NCI-H2171 (cell line): ENCODE results near the gene C4orf50.
A peak's percentile ranks its signal among the peaks of the same experiment; 100 is the strongest.

Experiments used
- DNase-seq: peaks from one replicate; lab custom pipeline; 2025; lab: John Stamatoyannopoulos, UW

C4orf50 gene

DNA sequence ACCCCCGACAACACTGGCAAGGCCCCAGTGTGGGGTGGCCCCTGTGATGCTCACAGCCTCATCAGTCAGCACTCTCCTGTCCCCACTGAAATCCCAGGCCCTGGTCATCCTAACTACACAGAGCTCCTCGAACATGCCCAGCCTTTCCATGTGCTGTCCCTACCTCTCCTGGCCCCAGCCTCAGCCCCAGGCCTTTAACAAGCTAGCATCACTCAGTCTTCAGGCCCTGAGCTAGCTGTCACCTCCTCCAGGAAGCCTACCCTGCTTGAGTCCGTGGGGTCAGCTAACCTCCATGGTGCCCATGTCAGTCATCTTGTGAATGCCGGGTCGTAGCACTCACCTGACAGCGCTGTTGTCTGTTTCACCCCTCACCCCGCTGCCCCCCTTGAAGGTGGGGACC is 25.6 kb upstream of the C4orf50 start:
- DNase-seq = no peak

DNA sequence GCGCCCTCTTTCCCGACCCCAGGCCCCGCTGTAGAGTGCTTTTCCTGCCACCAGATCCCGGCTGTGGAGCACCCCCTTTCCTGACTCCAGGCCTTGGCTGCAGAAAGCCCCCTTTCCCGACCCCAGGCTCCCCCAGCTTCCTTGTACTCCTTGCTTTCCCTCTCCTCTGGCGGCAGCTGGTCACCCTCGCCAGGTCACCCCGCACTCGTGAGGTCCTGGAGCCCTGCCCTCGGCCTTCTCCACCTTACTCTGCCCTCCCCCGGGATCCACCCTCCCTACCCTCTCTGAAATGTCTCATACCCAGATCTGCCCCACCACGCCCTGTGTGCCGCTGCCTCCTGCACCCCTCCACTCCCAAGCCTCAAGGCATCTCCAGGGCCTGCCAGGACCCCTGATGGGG is 25.0 kb upstream of the C4orf50 start:
- DNase-seq = no peak

DNA sequence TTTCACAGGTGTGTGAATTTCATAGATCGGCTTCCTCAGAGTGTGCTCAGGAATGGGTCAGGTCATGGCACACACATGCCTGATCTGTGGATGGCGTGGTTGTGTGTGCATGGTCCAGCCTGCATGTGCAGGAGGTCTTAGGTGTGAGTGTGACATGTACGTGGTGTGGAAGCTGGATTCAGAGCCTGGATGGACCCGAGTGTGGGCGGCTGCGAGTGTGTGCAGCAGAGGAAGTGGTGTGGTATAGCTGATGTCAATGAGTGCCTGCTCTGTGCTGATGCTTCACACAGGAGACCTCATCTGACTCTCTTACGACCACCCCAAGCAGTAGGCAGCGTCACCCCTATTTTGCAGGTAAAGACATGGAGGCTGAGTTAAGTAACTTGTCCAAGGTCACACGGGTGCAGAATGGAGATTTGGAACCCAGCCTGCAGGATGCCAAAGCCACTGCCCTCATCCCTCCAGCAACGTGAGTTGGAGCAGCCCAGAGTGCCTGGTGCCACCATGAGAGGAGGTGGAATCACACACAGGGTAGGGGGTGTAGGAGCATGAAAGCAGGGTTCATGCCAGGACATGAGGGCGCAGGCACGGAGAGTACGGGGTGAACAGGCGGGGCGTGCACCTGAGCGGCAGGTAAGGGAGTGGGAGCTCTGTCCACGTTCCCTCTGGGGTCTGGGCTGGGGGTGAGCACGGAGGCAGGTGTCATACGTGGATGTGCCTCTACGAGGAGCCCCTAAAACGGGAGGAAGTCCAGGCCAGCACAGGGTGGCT is 24.2 kb upstream of the C4orf50 start:
- DNase-seq = no peak

DNA sequence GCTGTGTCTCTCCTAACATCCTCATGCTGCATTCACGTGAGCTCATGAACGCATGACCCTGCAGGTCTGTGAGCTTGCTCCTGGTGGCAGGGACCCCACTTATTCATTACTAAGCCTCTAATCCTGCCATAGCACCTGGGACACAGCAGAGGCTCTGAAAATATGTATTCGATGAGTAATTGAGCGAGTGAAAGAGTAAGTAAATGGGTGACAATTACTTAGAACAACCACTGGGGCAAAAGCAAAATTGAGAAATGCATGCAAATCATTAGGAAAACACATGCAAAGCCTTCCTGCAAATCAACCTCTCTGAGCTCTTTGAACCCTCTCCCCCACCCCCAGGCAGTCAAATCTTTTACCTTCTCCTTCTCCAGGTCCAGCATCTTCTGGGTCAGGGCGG is 23.6 kb upstream of the C4orf50 start:
- DNase-seq = no peak

DNA sequence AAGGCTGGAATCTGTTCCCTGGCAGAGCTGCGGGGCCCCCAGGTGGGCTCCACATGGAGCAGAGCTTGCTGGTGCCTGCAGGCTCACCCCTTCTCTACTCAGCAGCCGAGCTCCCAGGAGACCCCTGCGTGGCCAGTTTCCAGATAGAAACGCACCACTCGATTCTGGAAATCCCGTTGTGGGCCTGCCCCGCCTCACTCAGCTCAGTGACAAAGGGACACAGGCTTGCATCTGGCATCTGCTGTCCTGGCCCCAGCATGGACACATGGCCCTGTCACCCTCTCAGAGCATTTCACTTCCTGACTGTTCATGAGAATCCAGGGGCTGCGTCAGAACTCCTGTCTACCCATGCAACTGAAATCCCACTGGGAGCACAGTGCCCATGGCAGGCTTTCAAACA is 20.5 kb upstream of the C4orf50 start:
- DNase-seq = no peak

DNA sequence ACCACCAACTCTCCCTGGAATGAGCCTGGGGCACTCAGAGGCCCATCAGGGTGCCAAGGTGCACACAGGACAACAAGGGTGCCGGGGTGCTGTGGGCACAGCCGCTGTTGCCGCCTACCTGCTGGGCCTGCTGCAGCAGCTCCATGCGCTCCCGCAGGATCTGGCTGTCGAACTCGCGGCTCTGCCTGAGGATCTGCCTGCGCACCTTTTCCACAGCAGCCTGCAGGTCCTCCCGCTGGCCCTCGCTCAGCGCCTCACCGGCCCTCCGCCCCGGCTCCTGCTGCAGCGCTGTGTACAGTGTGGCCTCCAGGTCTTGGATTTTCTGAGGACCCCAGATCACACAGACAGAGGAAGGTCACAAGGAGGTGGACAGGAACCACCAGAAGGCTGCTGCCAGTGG is 17.6 kb upstream of the C4orf50 start:
- no peak for DNase-seq

DNA sequence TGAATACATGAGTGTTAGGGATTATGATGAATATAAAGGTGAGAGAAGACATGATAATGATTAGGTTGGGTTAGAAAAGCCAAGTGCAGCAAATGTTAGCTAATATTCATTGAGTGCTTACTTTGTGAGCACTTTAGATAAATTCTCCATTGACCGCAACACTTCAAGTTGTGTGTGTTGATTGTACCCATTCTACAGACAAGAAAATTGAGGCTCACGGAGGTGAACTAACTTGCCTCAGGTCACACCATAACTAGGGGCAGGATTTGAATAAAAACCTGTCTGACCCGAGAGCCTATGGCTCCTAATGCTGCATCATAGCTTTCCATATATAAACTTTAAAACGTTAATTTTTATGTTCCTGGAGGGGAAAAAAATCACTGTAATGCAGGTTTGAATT is 15.2 kb upstream of the C4orf50 start:
- DNase-seq = no peak

DNA sequence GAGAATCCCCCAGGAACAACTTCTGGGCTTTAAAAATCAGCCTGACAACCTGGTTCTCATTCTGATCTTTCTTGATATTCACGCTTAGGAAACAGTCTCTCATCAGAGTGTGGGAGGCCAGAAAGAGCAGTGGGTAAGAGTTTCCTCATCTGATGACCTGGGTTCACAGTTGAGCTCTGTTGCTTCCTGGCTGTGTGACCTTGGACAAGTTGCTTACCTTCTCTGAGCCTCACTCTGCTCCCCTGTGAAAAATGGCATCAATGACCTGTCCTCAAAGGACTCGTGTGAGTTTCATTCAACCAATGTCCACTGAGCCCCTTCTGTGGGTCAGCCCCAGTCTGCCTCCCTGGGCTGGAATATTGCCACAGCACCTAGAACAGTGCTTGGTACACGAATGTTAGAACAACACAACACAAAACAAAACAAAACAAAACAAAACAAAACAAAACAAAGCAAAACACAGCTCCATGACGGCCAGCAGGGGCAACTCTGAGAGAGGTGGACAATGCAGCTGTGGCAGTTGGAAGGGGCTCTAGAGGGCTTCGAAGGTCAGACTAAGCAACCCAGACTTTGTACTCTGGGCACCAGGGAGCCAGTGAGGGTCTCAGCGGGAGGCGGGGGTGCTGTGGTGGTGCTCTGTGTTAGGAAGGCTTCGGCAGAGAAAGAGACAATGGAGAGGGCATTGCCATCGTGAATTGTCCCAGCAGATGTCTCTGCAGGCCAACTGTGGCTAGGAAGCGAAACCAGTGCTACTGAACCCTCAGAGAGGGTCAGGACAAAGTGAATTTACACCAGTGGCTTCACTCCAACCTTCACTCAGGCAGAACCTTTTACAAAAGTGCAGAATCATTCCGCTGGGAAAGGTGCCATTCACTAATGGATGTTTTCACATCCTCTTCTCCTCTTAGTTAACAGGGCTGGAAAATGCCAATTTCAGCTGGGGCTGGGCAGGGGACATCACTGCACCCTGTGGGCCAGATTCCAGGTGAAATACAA is 14.3 kb upstream of the C4orf50 start:
- DNase-seq = no peak

DNA sequence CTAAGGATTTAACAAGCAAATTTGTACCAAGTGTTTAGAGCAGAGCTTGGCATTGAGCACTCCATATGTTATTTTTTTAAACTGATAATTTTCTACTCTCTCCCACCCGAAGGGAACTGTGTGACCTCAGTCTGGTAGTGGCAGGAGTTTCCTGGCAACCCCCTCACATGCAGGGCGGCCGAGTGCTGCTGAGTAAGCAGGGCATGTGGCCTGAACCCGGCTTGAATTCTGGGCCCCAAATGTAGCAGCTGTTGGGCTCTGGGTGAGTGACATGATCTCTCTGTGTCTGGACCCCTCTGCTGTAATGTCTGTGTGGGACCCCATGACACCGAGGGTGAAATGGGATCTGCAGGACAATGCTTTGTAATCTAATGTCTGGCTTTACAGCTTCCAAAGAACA is 13.6 kb upstream of the C4orf50 start:
- DNase-seq = no peak

DNA sequence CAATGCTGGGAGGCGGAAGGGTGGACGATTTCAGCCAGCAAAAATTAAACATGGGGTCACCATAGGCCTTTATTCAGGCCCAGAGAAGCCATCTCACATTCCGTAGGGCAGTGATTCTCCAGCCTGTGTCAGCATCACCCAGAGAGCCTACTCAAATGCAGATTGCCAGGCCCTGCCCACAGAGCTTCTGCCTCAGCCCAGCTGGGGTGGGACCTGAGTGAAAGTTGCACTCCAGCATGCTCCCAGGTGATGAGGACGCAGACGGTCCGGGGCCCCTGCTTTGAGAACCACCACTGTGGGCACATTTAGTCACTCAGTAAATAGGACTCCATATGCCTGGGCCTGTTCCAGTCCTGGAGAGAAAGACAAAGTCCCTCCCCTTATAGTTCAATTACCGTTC is 12.4 kb upstream of the C4orf50 start:
- no peak for DNase-seq

DNA sequence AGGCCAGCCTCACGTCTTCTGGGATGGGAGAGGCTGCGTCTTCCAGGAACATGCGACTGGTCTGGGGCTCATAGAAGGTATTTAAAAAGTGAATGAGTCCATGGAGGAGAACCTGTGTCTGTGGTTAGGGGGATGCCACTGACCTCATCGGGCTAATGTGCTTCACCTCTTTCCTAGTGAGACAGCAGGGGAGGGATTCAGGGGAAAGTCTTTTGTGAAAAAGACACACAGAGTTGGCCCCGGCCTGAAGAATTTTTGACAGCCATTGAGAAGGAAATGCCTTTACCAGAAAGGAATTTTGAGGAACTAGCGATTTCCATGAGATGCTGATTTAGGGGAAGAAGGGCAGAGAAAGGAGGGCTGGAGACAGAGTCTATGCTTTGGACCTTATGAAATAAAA is 11.0 kb upstream of the C4orf50 start:
- DNase-seq = no peak

DNA sequence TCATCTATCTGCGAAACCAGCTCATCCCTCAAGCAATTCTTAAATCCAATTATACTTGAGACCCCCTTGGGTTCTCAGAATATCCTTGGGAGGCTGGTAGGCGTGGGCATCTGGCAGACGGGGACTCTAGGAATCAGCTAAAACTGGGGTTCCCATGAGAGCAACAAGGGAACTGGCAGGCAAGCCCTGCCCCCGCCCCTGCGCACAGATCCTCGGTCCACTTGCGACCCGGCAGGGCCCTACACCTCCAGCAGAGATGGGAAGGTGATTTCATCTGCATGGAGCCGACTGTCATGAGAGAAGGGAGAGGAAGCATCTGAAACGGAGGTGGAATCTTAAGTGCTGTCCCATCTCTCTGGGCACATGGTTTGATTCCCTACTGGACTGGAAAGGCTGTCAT is 9.9 kb upstream of the C4orf50 start:
- DNase-seq = no peak

DNA sequence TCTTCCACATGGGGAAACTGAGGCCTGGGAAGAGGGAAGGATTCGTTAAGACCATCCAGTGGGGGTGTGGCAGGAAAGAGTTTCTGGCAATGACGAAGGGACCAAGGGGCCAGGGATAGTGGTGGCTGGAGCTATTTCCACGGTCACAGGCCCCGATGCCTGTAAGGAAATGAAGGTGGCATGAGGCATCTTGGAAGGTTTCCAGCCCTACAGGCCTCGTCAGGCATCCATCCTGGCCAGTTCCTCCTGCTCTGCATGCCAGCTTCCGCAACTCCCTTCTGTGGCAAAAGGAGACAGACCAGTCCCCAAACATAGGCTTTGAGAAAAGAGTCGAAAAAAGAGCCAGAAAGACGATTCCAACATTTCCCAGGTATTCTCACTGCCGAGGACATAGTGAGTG is 9.2 kb upstream of the C4orf50 start:
- no peak for DNase-seq

DNA sequence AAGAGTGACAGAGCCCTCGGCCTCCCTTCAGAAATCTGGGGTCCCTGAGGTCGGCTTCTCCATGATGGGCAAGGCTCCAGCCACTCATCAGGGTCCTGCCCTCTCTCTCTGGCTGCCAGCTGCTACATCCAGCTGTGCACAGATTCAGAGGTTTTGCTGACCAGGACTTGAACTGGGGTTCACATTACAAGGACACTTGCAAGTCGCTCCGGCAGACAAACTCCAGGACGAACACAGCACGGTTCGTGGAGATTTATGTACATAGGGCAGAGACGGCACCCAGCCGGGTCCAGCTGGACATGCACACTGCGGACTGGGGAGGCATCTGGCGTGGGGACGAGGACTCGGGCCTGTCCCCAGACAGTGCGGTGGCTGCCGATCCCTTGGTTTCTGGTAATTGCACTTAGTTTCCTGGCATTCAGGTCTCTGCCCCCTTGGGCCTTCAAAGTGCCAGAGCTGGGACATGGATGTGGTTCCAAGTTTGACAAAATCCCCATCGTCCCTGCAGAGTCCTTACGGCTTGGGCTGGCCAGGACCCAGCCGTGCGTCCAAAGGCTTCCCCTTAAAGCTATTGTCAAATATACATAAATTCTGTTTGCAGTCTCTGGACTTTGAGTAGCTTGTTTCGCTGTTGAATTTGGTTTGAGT is 6.2 kb upstream of the C4orf50 start:
- DNase-seq = no peak

DNA sequence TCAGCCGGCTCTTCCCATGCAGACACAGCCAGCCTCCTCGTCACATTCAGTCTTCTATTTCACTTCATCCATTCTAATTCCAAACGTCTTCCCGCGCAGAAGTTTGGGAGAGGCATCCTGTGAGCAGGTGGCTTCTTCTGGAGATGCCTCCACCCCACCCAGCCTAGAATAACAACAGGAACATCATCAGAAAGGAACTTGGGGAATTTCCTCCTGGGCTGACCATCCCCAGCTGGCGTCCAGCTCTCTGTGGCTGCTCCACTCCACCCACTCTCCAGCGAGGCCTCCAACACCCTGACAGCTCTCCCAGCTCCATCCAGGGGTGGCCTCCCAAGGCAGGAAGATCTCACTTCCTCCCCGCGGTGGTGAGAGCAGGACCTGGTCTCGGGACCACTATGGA is 5.5 kb upstream of the C4orf50 start:
- DNase-seq = no peak

DNA sequence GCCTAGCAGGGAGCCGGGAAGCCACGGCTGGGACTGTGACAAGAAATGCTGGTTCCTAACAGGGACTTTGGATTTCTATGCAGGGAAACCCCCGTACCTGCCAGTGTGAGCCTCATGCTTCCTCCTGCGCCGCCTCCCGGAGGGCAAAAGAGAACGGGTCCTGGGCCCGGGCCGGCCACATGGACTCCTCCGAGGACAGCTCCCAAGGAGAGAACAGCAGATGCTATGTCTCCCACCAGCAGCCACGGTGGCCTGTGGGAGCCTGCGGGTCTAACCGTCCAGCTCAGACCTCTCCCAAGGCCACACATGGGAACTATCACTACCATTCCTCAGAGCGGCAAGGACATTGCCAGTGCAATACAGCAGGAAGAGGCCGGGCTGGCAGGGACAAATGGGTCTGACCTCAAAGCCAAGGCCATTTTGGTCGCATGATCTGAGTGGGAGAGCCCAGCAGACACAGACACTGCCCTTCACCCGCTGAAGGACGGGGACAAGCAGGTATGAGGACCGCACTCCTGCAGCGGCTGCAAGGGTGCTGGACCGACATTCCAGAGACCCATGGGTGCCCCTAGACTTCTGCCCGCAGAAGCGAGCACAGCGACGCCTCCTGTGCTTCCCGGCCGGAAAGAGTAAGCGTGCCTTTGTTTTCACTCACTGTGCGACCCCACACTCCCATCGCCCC is 4.5 kb upstream of the C4orf50 start:
- no peak for DNase-seq

DNA sequence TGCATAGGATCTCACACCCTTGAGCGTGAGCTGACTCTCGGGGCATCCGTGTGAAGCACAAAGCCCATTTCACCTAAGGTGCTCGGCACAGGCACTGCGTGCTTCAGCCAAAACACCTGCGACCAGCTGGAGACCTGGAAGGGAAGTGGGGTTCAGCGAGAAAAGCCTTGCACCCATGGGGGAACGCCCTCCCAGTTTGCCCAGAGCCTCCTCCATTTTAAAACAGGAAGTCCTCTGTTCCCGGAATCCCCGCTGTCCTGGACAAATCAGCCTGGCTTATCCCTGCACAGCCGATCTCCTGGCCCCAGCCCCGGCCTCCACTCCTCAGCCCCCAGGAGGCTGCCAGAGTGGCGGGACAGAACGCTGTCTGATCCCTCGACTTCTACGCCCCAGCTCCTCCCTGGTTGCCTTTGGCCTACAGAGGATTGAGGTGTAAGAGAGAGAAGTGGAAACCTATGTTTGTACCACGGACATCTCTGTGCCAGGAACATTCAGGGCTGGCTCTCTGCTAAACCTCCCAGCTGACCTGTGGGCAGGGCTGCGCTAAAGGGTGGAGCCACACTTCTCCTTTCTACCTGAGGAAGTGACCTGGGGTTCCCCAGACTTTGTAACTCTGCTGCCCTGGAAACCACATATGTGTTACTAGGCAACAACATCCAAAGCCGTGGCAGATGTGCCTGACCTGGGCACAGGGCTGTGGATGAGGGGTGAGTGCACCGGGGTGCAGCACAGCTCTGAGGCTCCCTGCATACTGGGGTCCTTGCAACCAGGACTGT is 3.8 kb upstream of the C4orf50 start:
- no peak for DNase-seq

DNA sequence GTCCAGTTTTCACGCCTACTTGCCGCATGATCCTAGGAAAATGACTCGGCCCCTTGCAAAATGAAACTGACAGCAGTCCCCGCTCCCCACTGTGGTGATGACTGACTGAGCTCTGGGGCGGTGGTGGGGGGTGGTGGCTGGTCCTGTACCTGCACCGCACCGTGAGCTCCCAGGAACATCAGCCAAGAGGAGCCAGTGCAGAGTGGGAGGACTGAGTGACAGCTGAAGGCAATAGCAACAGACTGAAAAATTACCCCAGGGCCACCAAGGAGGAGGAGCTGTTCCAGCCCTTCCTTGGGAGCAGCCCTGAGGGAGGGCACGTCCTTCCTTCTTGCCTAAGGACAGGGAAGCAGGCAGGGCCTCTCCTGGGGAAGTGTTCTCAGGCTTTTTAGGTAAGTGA is 2.4 kb upstream of the C4orf50 start:
- DNase-seq = no peak

DNA sequence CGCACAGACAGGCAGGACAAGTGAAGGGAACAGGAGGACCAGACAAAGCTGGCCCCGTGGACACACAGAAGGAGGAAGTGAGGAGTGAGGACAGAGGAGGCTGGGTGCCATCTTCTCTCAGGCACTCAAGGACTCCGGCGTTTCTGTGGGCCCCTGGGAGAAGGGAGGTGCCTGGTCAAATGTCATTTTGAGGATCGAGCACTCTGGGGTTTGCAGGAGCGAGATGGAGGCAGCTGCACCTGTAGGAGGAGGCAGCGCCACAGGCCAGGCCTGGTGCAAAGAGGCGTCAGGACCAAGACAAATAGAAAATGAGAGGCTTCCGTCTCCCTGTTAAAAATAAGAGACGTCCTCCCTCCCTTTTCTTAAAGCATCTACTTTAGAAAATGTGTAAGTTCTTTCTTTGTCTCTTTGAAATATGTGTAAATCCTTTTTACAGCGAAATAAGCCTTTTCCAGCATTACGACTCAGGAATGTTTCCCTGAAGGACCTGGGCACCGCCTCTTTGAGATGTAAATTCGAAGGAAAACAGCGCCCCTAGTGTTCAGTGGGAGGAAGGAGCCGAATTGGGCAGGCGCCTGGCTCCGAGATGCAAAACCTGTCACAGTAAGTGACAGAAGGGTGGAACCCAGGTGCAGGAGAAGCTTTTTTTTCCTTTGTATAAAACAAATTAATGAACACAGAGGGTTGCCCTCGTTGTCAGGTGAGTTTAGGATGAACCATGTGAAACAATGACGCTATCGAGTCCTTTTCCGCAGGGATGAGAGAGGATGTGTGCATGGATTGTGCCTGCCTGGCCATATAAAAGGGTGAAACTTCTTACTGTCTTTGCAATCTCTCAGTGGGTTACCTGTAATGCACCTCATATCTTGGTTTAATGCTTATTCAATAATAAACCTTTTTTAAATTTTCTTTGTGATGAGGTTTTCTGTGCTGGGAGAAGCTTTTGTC is 1.4 kb upstream of the C4orf50 start:
- peak; percentile 19 for DNase-seq

DNA sequence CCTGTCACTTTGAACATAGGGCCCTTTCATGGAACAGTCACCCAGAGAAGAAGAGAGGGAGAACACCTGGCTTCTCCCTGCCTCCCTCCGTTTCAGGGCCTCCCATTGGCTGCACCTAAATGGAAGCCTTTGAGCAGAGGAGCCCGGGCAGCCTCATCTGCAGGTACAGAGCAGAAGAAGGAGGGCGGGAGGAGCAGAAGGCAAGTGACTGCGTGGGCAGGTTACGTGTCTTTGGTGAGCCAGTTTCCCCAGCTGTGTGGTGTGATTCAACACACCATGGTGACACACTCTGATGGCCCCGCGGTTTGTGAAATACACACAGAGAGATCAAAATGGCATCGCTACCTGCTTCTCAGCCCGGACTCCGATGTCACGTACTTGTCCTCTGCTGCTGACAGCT is 431 bp downstream of the C4orf50 start:
- DNase-seq = no peak
